Erythroblast (primary cell): ENCODE measurements around the gene GTF3C1.

Experiments used
- DNase-seq, 2 experiments: peaks; one replicate each; lab custom pipeline; 2025; lab: John Stamatoyannopoulos, UW
- GATA1 ChIP-seq: IDR thresholded peaks from 2 replicates; pipeline ENCODE4 v1.6.1; 2011; ENCODE audit warnings: low read depth, mild to moderate bottlenecking, control low read depth, low read length, moderate library complexity
- POLR2A ChIP-seq: IDR thresholded peaks from 2 replicates; pipeline ENCODE4 v1.6.1; 2011; ENCODE audit warnings: mild to moderate bottlenecking, low read length

GTF3C1 gene

DNA sequence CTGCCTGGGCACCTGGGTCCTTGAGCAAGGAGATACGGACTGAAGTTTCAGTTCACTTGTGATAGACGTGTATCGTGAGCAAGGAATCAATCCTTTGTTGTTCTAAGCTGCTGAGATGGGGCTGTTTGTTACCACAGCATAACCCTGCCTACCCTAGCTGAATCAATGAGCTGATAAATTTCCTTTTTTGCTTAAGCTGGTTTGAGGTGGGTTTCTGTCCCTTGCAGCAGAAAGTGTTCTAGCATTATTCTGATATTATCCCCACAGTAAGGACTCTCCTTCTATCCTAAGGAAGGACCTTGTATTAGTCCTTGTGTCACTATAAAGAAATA is 96.3 kb downstream of the GTF3C1 start:
- DNase-seq, result no peak
- TF ChIP-seq GATA1 (no peak), POLR2A (no peak)

DNA sequence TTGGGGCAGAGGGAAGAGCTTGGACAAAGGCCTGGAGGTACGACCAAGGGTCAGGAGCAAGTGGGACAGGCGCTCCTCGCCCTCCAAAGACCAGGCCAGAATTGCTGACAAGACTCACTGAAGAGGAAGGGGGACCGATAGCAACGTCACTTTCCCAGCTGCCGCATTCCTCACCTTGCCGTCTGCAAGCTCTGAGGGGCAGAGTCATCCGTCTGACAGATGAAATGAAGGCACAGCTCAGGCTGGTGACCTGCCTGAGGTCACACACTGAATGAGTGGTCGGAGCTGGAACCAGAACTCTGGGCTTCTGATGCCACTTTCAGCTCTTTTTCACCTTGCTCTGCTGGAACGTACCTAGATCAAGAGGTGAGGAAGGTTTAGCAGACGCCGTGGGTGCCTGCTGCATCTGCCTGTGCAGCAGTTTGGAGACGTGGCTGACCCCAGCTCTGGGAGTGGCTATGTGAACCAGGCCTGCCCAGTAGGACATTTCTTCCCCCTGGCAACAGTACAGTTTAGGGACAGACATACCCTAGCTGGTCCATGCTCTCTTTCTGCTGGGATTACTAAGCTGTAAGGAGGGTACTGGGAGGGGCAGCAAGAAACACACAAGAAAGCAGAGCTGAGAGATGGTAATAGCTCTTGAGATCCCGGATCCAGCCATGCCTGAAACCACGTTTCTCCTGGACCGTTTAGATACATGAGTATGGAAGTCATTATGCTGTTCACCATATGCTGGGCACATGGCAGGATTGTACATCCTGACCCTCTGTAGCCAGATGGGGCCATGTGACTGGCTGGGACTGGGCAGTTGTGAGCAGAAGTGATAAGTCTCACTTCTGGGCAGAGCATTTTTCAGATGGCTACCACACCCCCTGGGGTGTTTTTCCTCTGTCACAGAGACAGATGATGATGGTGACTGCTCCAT is 96.9 kb downstream of the GTF3C1 start:
- no peak for DNase-seq
- no peak for TF ChIP-seq GATA1
- no peak for TF ChIP-seq POLR2A

DNA sequence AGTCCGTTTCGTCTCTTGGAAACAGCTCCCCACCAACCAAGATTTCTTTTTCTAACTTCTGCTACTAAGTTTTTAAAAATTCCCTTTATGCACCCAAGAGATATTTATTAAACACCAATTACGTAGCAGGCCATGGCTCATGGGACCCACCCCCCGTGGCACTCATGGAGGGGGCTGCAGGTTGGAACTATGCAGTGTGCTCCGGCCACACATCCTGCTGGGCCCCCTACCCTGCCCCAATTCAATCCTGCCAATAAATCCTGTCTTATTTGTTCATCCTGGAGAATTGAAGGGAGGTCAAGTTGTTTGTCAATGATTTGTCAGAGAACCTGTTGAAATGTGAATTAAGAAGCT is 99.5 kb downstream of the GTF3C1 start:
- TF ChIP-seq POLR2A, result no peak
- TF ChIP-seq GATA1, result no peak
- DNase-seq, result no peak

DNA sequence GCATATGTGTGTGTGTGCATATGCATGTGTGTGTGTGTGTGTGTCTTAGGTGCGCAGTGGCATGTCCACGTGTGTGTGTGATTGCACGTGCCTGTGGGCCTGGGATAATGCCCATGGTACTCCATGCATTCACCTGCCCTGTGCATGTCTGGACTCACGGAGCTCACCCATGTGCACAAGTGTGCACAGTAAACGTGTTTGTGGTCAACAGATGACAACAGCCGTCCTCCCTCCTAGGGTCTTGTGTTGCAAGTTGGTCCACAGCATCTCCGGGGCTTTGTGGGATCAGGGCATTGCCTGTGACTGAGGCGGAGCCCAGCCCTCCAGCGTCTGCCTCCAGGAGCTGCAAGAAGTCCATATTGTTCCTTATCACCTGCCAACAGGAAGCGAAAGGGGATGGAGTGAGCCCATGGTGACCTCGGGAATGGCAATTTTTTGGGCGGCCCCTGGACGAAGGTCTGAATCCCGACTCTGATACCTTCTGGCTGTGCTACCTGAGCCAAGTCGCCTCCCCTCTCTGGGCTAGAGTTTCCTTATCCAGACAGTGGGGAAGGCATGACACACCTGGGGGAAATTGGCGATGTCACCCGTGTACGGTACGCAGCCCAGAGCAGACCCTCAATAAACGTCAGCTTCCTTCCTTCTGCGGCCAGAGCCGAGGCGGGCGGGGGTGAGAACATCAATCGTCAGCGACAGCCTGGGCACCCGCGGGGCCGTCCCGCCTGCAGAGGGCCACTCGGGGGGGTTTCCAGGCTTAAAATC is 100.1 kb downstream of the GTF3C1 start:
- TF ChIP-seq POLR2A (no peak), GATA1 (no peak)
- DNase-seq, result no peak

DNA sequence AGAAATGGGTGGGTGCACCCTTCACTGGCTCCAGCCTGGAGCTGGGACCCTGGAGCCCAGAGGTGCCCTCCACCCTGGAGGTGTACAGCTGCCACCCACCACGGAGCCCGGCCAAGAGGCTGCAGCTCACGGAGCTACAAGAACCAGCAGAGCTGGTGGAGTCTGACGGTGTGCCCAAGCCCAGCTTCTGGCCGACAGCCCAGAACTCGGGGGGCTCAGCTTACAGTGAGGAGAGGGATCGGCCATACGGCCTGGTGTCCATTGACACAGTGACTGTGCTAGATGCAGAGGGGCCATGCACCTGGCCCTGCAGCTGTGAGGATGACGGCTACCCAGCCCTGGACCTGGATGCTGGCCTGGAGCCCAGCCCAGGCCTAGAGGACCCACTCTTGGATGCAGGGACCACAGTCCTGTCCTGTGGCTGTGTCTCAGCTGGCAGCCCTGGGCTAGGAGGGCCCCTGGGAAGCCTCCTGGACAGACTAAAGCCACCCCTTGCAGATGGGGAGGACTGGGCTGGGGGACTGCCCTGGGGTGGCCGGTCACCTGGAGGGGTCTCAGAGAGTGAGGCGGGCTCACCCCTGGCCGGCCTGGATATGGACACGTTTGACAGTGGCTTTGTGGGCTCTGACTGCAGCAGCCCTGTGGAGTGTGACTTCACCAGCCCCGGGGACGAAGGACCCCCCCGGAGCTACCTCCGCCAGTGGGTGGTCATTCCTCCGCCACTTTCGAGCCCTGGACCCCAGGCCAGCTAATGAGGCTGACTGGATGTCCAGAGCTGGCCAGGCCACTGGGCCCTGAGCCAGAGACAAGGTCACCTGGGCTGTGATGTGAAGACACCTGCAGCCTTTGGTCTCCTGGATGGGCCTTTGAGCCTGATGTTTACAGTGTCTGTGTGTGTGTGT is 100.9 kb downstream of the GTF3C1 start:
- TF ChIP-seq GATA1 (no peak), POLR2A (no peak)
- no peak for DNase-seq

DNA sequence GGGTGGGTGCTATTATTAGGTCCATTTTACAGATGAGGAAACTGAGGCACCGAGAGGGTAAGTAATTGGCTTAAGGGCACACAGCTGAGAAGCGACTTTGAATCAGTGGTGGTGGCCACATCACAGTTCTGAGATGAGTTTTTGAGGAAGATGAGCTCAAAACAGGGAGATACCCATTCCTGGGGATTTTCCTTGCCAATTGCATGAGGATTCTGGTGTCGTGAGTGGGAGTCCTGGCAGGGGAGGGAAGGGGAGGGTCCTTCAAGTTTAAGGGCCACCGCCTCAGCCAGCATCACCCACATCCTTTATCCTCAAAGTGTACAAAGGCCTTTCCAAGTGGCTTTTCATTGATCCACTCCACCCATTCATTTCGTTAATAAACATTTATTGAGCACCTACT is 102.4 kb downstream of the GTF3C1 start:
- no peak for TF ChIP-seq GATA1
- TF ChIP-seq POLR2A, result no peak
- no peak for DNase-seq

DNA sequence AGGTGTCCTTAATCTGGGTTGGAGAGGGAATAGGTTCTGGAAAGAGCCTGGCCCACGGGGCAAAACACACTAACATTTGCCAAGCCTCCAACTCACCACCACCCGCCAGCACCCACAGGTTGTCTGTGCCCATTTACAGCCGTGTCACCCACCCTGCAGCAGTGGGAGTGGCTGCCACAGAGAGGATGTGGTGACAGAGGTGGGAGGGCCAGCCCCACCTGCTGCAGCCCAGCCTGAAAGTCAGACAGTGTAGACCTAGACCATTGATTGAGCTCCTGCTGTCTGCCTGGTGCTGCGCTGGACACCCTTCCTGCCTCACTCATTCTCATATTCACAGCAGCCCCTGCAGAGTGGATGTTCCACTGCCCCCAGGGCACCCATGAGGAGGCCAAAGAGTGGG is 103.0 kb downstream of the GTF3C1 start:
- TF ChIP-seq POLR2A, result no peak
- TF ChIP-seq GATA1, result no peak
- DNase-seq, result no peak

DNA sequence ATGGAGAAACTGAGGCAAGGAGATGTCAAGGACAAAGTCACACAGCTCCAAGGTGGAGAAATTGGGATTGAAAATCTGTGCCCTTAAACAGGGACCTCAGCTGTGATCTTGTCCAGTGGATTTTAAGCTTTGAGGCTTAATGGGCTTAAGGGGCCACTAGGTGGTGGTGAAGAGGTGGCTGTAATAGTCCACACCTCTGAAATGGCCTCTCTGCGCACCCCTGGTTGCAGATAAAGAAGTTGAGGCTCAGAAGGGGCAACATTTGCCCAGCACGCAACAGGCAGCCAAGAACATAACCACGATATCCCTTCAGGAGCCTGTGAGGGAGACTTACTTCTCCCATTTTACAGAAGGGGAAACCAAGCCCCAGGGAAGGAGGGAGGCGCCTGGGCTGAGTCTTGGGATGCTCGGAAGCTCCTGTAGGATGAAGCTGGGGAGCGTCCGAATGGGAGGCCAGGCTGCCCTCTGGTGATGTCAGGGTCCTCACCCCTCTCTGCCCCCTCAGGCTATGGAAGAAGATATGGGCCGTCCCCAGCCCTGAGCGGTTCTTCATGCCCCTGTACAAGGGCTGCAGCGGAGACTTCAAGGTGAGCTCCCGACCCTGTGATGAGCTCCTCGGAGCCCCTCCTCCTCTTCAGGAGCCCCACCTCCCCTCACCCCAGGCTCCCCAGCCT is 104.1 kb downstream of the GTF3C1 start:
- DNase-seq, result no peak

DNA sequence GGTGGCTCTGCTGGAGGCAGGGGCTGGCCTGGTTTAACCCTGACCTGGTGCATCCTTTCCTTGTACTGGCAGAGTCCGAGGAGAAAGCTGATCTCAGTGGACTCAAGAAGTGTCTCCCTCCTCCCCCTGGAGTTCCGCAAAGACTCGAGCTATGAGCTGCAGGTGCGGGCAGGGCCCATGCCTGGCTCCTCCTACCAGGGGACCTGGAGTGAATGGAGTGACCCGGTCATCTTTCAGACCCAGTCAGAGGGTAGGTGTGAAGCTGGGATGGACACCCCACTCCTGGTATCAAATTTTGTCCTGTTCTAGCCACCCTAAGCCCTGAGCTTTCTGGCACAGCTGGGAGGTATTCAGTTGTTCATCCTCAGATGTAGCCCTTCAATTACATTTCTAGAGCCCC is 105.2 kb downstream of the GTF3C1 start:
- DNase-seq, result no peak
- TF ChIP-seq GATA1, result no peak
- no peak for TF ChIP-seq POLR2A

More for the DNA sequence above, 104.1 kb downstream of the GTF3C1 start:
- no peak for TF ChIP-seq GATA1
- TF ChIP-seq POLR2A, result no peak

DNA sequence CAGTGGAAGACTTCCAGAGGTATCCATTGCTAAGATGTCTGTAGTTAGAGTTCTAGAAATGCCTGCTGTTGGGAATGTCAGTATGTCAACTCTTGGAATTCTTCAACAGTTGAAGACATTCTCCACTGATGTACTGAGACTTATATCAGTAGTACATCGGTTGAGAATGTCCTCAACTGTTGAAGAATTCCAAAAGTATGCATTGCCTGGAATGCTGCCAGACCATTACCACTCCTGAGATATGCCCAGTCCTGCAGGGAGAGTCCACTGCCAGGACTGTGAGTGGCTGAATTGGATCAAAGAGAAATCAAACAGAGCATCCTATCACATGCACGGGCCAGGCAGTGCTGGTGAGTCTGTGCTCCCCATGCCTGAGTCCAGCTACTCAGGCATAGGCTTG is 105.7 kb downstream of the GTF3C1 start:
- no peak for TF ChIP-seq POLR2A
- no peak for TF ChIP-seq GATA1
- no peak for DNase-seq

DNA sequence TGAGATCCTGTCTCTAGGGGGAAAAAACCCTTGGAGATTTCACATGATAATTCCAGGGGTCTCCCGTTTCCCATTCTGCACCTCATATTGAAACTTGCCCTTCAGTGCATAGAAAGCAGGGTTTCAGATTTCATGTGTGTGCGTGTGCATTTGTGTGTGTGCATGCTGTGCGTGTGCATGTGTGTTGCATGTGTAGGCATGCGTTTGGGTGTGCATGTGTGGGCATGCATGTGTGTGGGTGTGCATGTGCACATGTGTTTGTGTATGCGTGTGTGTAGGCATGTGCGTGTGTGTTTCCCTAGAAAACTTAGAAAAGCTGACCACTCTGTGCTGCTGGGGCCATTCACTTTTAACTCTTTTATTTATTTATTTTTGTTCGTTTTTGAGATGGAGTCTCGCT is 107.7 kb downstream of the GTF3C1 start:
- TF ChIP-seq POLR2A (no peak), GATA1 (no peak)
- DNase-seq, result no peak

DNA sequence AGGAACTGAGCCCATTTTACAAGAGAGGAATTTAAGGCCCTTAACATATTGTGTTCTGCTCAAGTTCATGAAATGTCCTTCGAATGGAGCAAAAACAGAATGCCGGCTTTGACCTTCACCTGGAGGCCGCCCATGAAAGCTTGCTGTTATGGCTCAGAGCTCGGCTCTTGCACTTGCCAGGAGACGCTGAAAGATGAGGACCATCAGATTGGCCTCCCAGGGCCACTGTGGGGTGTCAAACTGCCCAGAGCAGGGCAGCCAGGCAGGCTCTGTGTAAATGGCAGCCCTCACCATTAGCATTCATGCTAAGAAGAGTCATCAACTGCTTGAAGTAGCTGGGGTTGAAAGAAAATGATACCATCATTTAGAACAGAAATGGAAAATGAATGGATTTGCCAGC is 108.4 kb downstream of the GTF3C1 start:
- no peak for DNase-seq
- TF ChIP-seq GATA1 (no peak), POLR2A (no peak)
